Measurements from ENCODE around the gene PLPP7.
"Not testable (repeated sequence)": the region's sequence is repeated elsewhere in the genome, so short reads cannot be mapped to it uniquely, and the experiment has no call there.

DNA sequence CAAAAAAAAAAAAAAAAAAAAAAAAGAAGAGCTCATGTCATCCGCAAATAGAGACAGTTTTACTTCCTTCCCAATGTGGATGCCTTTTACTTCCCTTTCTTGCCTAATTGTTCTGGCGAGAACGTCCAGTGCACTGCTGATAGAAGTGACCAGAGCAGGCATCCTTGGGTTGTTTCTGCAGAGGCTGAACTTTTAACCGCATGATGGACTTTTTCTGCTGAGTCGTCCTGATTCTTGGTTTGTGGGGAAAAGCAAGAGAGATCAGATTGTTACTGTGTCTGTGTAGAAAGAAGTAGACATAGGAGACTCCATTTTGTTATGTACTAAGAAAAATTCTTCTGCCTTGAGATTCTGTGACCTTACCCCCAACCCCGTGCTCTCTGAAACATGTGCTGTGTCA, 67.0 kb downstream of the PLPP7 start:
- not testable (repeated sequence) for TF ChIP-seq CTCF (IDR thresholded peaks at IDR 0.05; ENCODE audit: insufficient read depth, low read depth, low read length); EZH2 (IDR thresholded peaks at IDR 0.05; ENCODE audit: insufficient read depth, low read length)

All from astrocyte (in vitro differentiated cells and primary cell).